ENCODE measurements around the gene LPCAT1. TPM values are rescaled to one million over a fixed set of nuclear protein-coding genes. Genes with fewer than 3 reads are reported as not detected.
"Not testable (repeated sequence)": the region's sequence is repeated elsewhere in the genome, so short reads cannot be mapped to it uniquely, and the experiment has no call there.

LPCAT1 gene
- total and polyA plus RNA-seq, 2 of the 4 experiments (the other 2 are of a cell fraction): 17.7 to 33.6 TPM

- H3K4me2 ChIP-seq (ENCODE audit: low read depth, low read length); H4K91ac ChIP-seq (ENCODE audit: insufficient read depth, low read depth, low read length); H3K4me3 ChIP-seq (ENCODE audit: insufficient read depth, low read depth, low read length); ATAC-seq (ENCODE audit: low read depth); H2AFZ ChIP-seq (replicated peaks; ENCODE audit: low read length, poor library complexity); H2BK120ac ChIP-seq (ENCODE audit: low read depth, low read length); H4K5ac ChIP-seq (ENCODE audit: low read depth, low read length); H2AK9ac ChIP-seq (replicated peaks; ENCODE audit: low read depth, low read length, poor library complexity); H3K27me3 ChIP-seq (ENCODE audit: control insufficient read depth, insufficient read depth, low read length); dilution Hi-C loops (cut with HindIII; ENCODE audit: low sequenced_read_pairs, unreplicated experiment); H3K4ac ChIP-seq (ENCODE audit: low read depth, low read length); H2BK5ac ChIP-seq (ENCODE audit: low read depth, low read length, poor library complexity, severe bottlenecking); H2BK15ac ChIP-seq (ENCODE audit: low read depth, low read length); H3K14ac ChIP-seq (replicated peaks; ENCODE audit: low read depth, low read length); BruUV-seq (replicated peaks); intact Hi-C loops (cut with micrococcal nuclease); CTCF ChIA-PET; H2BK20ac ChIP-seq (ENCODE audit: low read depth, low read length); in situ Hi-C loops (cut with MboI; ENCODE audit: low sequenced_read_pairs); H3K56ac ChIP-seq (ENCODE audit: extremely low read depth, insufficient read depth, low read length); H3K9me3 ChIP-seq (ENCODE audit: control insufficient read depth, insufficient read depth, low read length); H3K9ac ChIP-seq (ENCODE audit: low read depth, low read length); H2AK5ac ChIP-seq (ENCODE audit: low read depth, low read length); DNase-seq; H3K23ac ChIP-seq (ENCODE audit: low read depth, low read length); H4K8ac ChIP-seq (ENCODE audit: low read depth in 2 of 2, low read length in 2 of 2); H3K18ac ChIP-seq (ENCODE audit: low read depth, low read length); H3K27ac ChIP-seq (ENCODE audit: insufficient read depth, low read length); POLR2A ChIA-PET (ENCODE audit: unreplicated experiment): not testable (repeated sequence)
- Histone ChIP-seq H4K20me1 (ENCODE audit: insufficient read depth, low read length) (peaks cover 84% of the 10 kb centered on the region), H3K9me1 (ENCODE audit: insufficient read depth, low read length) (peaks cover 33% of the 10 kb centered on the region), H3K79me1 (ENCODE audit: low read depth in 1 of 2, low read length in 2 of 2) (peaks cover 36 to 81% of the 10 kb centered on the region in 2 experiments), H3K36me3 (ENCODE audit: control insufficient read depth, insufficient read depth, low read length) (peaks cover 49% of the 10 kb centered on the region), H3K4me1 (ENCODE audit: control insufficient read depth, insufficient read depth, low read length) (peaks cover 33% of the 10 kb centered on the region)
- 73% methylated on average over 5 of the region's 11 CpGs; no CpG with 5 or more reads in 1 of the 2 experiments for WGBS, 2 experiments (ENCODE audit: extremely low coverage in 2 of 2, insufficient read length in 1 of 2)
Measured at GRCh38 chr5:1514819-1515310, 8.9 kb downstream of the LPCAT1 start.

Data from IMR-90 (cell line).